ENCODE results near the gene IER5L.

Gene IER5L

DNA sequence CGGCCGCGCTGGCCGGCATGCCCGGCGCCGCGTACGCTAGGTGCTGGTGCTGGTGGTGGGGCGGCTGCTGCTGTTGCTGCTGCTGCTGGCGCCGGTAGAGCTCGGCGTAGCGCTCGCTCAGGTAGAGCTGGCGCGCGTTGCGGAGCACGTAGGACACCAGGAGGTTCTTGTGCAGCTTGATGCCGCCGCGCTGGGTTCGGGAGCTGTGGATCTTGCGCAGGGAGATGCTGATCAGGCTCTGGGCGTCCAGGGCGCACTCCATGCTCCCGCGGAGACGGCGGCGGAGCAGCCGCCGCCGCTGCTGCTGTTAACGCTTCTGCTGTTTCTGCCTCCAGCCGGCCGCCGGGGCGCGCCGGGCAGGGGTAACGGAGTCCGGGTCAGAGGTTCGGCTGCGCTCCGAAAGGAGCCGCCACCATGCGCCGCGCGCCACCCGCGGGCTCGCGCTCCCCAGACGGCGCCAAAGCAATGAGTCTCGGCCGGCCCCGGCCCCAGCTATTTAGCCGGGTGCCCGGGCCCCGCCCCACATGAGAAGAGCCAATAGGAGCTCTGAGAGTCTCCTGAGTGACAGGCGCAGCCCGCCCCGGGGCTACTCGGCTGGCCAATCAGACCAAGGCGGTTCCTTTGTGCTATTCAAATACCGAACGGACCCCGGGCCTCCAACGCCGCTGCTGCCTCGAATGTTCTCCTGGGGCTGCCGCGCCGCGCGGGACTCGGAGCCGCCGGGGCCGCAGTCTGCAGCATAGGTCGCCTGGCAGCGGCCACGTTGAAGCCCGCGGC lies at the start of gene IER5L:
IER5L (minus strand) TSS at position 471 of the 777 bp plus-strand sequence; CDS start at position 262, 209 bp downstream.
- CTCF ChIA-PET, result interaction anchor here (0.9 to 1.9 kb wide), 7 partner anchors 10 to 447 kb away, joined by 3 to 4 read pairs (median 3); no protein-coding TSS in a partner anchor
- Mint-ChIP-seq H3K9me3 (no peaks in the 10 kb centered on the region), H3K27me3 (peaks cover 78% of the 10 kb centered on the region), H3K27ac (peak within 1 kb of the TSS; percentile 79), H3K36me3 (no peaks in the 10 kb centered on the region), H3K4me3 (peak within 1 kb of the TSS; percentile 87), H3K4me1 (peaks cover 22% of the 10 kb centered on the region)
- DNase-seq, result peak; percentile 96

GRCh38 chr9:129227843-129228189 lies 49.8 kb upstream of the IER5L start:
- Mint-ChIP-seq H3K4me3 (no peak overlapping the region), H3K27ac (no peak overlapping the region), H3K9me3 (peaks cover 4% of the 10 kb centered on the region), H3K4me1 (peaks cover 33% of the 10 kb centered on the region), H3K27me3 (peaks cover 34% of the 10 kb centered on the region), H3K36me3 (no peaks in the 10 kb centered on the region)
- CTCF ChIA-PET, result no interaction called here
- no peak for DNase-seq

DNA sequence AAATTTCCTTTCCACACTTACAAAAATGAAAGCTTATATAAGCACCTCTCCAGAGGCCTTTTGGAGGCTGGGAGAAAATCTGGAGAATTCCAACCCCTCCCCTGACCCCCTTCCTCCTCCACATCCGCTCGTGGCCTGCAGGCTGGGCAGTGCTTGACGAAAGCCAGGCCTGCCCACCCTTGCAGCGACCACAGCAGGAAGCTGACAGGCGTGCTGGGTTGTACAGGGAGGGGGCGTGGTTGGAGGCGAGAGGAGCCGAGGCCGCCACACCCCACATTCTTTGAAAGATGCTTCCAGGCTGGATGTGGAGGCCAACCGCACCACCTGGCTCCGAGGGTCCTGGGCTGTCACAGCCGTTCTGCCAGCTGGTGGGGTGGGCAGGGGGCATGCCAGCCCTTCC lies 47.8 kb upstream of the IER5L start:
- no peak overlapping the region for H3K4me3 Mint-ChIP-seq
- H3K27me3 Mint-ChIP-seq, result peaks cover 26% of the 10 kb centered on the region
- peaks cover 50% of the 10 kb centered on the region for H3K4me1 Mint-ChIP-seq
- CTCF ChIA-PET, result interaction anchor here (0.6 kb wide), 1 partner anchor 53 kb away, joined by 3 read pairs; no protein-coding TSS in a partner anchor
- no peaks in the 10 kb centered on the region for H3K9me3 Mint-ChIP-seq
- DNase-seq, result peak; percentile 72
- H3K36me3 Mint-ChIP-seq, result no peaks in the 10 kb centered on the region
- peak overlapping the region; percentile 73 for H3K27ac Mint-ChIP-seq

DNA sequence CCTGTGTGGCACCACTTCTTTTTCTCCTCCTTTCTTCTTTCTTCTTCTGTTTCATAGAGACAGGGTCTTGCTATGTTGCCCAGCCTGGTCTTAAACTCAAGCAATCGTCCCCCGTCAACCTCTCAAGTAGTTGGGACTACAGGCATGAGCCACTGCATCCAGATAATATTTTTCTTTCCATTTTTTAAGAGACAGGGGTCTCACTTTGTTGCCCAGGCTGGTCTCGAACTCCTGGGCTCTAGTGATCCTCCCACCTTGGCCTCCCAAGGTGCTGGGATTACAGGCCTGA lies 47.4 kb upstream of the IER5L start:
- Mint-ChIP-seq H3K27me3 (peaks cover 26% of the 10 kb centered on the region), H3K9me3 (no peaks in the 10 kb centered on the region), H3K4me1 (peaks cover 54% of the 10 kb centered on the region), H3K4me3 (no peak overlapping the region), H3K36me3 (no peaks in the 10 kb centered on the region), H3K27ac (peak overlapping the region; percentile 58)
- no peak for DNase-seq
- CTCF ChIA-PET, result no interaction called here

- CTCF ChIA-PET, result no interaction called here
- Mint-ChIP-seq H3K4me3 (no peak overlapping the region), H3K36me3 (no peaks in the 10 kb centered on the region), H3K9me3 (no peaks in the 10 kb centered on the region), H3K27me3 (peaks cover 27% of the 10 kb centered on the region), H3K4me1 (peaks cover 57% of the 10 kb centered on the region), H3K27ac (peak overlapping the region; percentile 47)
- DNase-seq, result no peak
Measured at GRCh38 chr9:129224618-129225489, 46.8 kb upstream of the IER5L start.

DNA sequence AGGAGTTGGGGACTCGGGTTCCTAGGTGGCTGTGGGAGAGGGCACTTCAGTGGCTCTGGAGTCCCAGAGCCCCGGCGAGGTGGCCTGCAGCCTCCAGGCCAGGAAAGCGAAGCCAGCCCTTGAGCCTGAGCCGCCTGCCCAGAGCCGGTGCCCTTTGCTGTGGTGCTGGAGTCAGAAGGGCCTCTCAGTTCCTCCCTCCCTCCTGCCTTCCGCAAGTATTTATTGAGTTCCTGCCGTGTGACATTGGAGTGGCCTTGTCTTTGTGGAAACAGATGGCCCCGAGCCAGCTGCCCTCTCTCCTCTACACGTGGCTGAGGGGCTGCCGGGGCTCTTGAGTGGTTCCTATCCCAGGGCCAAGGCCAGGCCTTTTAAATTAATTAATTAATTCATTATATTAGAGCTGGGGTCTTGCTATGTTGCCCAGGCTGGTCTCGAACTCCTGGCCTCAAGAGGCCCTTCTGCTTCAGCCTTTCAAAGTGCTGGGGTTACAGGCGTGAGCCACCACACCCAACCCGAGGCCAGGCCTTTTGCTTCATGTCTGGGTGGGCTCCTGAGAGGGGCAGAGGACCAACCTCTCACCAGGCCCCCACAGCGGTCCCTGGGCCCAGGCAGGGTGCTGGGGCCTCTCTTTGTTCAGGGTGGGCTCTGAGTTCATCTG lies 45.6 kb upstream of the IER5L start:
- Mint-ChIP-seq H3K27me3 (peaks cover 23% of the 10 kb centered on the region), H3K4me3 (no peak overlapping the region), H3K27ac (no peak overlapping the region), H3K36me3 (no peaks in the 10 kb centered on the region), H3K4me1 (peaks cover 55% of the 10 kb centered on the region), H3K9me3 (no peaks in the 10 kb centered on the region)
- CTCF ChIA-PET, result no interaction called here
- DNase-seq, result no peak

DNA sequence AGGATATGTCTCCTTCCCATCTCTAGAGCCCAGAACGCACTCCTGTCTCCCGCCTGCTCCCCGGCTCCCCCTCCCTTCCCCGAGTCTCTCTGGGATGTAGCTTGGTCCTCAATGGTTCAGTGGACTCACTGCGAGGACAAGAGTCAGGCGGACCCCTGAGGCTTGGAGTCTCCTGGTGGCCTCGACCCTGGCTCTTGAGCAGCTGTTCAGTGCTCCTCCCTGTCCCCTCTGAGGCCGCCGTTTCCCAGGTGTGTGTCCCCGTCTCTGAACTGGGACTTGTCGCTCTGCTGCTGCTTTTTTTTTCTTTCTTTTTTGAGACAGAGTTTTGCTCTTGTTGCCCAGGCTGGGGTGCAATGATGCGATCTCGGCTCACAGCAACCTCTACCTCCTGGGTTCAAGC lies 44.8 kb upstream of the IER5L start:
- H3K36me3 Mint-ChIP-seq, result no peaks in the 10 kb centered on the region
- CTCF ChIA-PET, result interaction anchor here (0.9 kb wide), 1 partner anchor 50 kb away, joined by 3 read pairs; no protein-coding TSS in a partner anchor
- no peak overlapping the region for H3K4me3 Mint-ChIP-seq
- peaks cover 53% of the 10 kb centered on the region for H3K4me1 Mint-ChIP-seq
- peaks cover 17% of the 10 kb centered on the region for H3K27me3 Mint-ChIP-seq
- DNase-seq, result no peak
- H3K27ac Mint-ChIP-seq, result no peak overlapping the region
- H3K9me3 Mint-ChIP-seq, result no peaks in the 10 kb centered on the region

GRCh38 chr9:129221979-129222635 lies 44.0 kb upstream of the IER5L start:
- Mint-ChIP-seq H3K4me3 (no peak overlapping the region), H3K27me3 (peaks cover 17% of the 10 kb centered on the region), H3K36me3 (no peaks in the 10 kb centered on the region), H3K4me1 (peaks cover 53% of the 10 kb centered on the region), H3K27ac (no peak overlapping the region), H3K9me3 (no peaks in the 10 kb centered on the region)
- CTCF ChIA-PET, result interaction anchor here (0.9 to 1.6 kb wide), 2 partner anchors 48 to 49 kb away, joined by 3 to 6 read pairs; no protein-coding TSS in a partner anchor
- DNase-seq, result no peak

- H3K27ac Mint-ChIP-seq, result no peak overlapping the region
- H3K4me1 Mint-ChIP-seq, result peaks cover 47% of the 10 kb centered on the region
- H3K36me3 Mint-ChIP-seq, result no peaks in the 10 kb centered on the region
- CTCF ChIA-PET, result interaction anchor here (1.1 to 1.6 kb wide), 3 partner anchors 9 to 47 kb away, joined by 3 to 6 read pairs (median 3); no protein-coding TSS in a partner anchor
- no peak overlapping the region for H3K4me3 Mint-ChIP-seq
- no peaks in the 10 kb centered on the region for H3K9me3 Mint-ChIP-seq
- peak; percentile 55 for DNase-seq
- peaks cover 22% of the 10 kb centered on the region for H3K27me3 Mint-ChIP-seq
Measured at GRCh38 chr9:129221233-129221632, 43.2 kb upstream of the IER5L start.

DNA sequence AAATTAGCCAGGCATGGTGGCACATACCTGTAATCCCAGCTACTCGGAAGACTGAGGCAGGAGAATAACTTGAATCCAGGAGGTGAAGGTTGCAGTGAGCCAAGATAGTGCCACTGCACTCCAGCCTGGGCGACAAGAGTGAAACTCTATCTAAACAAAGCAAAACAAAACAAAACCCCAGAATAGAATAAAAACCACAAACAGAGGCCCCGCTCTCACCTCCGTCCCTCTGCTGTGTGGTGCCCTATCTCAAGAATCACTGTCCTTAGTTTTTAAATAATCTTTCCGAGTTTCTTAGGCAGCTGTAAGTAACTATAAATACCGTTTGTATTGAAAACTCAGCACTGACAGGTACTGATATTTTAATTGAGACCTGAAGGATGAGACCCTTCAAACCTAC lies 42.7 kb upstream of the IER5L start:
- peaks cover 22% of the 10 kb centered on the region for H3K27me3 Mint-ChIP-seq
- H3K4me3 Mint-ChIP-seq, result no peak overlapping the region
- DNase-seq, result no peak
- no peaks in the 10 kb centered on the region for H3K36me3 Mint-ChIP-seq
- H3K9me3 Mint-ChIP-seq, result no peaks in the 10 kb centered on the region
- CTCF ChIA-PET, result interaction anchor here (1.1 to 1.6 kb wide), 3 partner anchors 8 to 47 kb away, joined by 3 to 6 read pairs (median 3); no protein-coding TSS in a partner anchor
- H3K27ac Mint-ChIP-seq, result no peak overlapping the region
- H3K4me1 Mint-ChIP-seq, result peaks cover 42% of the 10 kb centered on the region

DNA sequence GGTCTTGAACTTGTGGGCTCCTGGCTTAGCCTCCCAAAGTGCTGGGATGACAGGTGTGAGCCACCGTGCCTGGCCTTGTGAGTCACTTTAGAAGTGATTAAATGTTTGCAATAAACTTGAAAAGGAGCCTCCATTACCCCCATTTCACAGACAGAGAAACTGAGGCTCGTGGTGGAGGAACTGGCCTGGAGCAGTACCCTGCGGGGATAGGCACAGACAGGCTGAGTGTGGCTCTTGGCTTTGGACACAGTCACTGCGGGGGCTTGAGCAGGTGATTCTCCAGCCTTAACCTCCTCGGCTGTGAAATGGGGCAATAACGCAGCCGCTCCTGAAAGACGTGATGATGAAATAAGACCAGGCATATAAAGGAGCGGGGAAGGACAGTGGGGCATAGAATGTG lies 40.9 kb upstream of the IER5L start:
- CTCF ChIA-PET, result no interaction called here
- no peaks in the 10 kb centered on the region for H3K9me3 Mint-ChIP-seq
- H3K36me3 Mint-ChIP-seq, result no peaks in the 10 kb centered on the region
- peaks cover 27% of the 10 kb centered on the region for H3K4me1 Mint-ChIP-seq
- H3K27me3 Mint-ChIP-seq, result peaks cover 25% of the 10 kb centered on the region
- H3K4me3 Mint-ChIP-seq, result no peak overlapping the region
- no peak overlapping the region for H3K27ac Mint-ChIP-seq
- no peak for DNase-seq

GRCh38 chr9:129218272-129218625 lies 40.2 kb upstream of the IER5L start:
- no peak overlapping the region for H3K27ac Mint-ChIP-seq
- peaks cover 25% of the 10 kb centered on the region for H3K27me3 Mint-ChIP-seq
- no peaks in the 10 kb centered on the region for H3K9me3 Mint-ChIP-seq
- no peak for DNase-seq
- no peak overlapping the region for H3K4me3 Mint-ChIP-seq
- CTCF ChIA-PET, result no interaction called here
- peaks cover 27% of the 10 kb centered on the region for H3K4me1 Mint-ChIP-seq
- no peaks in the 10 kb centered on the region for H3K36me3 Mint-ChIP-seq

DNA sequence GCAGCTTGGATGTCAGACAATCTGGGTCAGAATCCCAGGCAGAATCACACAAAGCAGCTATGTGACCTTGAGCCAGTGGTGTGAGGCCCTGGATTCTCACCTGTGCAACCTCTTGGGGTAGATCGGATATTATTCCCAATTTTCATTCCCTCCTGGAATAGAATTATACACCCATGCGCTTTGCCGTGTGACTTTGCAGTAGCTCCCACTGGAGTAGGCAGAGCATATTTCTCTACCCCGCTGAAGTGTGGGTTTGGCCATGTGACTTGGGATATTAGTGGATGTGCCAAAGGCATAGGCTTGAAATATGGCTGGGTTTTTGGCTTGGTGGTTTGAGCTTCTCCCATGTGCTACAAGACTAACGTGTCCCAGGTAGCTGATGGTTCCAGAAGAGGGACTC lies 35.5 kb upstream of the IER5L start:
- Mint-ChIP-seq H3K36me3 (no peaks in the 10 kb centered on the region), H3K27ac (no peak overlapping the region), H3K4me1 (peaks cover 10% of the 10 kb centered on the region), H3K9me3 (no peaks in the 10 kb centered on the region), H3K4me3 (no peak overlapping the region), H3K27me3 (peaks cover 29% of the 10 kb centered on the region)
- no peak for DNase-seq
- CTCF ChIA-PET, result no interaction called here

DNA sequence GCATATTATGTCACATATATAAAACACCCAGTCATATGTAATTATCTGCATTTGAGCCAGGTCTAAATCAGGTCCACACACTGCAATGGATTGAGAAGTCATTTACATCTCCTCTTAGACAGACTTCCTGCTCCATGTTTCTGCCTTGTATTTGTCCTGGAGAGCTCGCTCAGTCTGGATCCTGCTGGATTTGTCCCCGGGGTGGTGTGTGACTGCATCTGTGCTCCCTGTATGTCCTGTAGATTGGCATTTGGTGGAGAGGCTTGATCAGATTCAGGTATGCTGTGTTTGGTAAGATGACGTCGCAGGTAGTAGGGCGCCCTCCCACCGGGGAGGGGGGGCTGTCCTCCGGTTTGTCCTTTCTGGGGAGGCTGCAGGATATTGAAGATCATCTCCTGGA lies 33.6 kb upstream of the IER5L start:
- CTCF ChIA-PET, result no interaction called here
- DNase-seq, result no peak
- H3K4me1 Mint-ChIP-seq, result peaks cover 27% of the 10 kb centered on the region
- H3K27ac Mint-ChIP-seq, result no peak overlapping the region
- peaks cover 28% of the 10 kb centered on the region for H3K27me3 Mint-ChIP-seq
- H3K36me3 Mint-ChIP-seq, result no peaks in the 10 kb centered on the region
- H3K4me3 Mint-ChIP-seq, result no peak overlapping the region
- H3K9me3 Mint-ChIP-seq, result peaks cover 2% of the 10 kb centered on the region

All from activated naive CD4-positive, alpha-beta T cell treated with anti-CD3 and anti-CD28 coated beads, Interleukin-2, amount 10 ng/mL, durations not matched to agents 7 days and 5 days (primary cell).